ENCODE measurements around the gene C1QL1. TPM values are rescaled to one million over a fixed set of nuclear protein-coding genes. Genes with fewer than 3 reads are reported as not detected.

The C1QL1 gene
- total RNA-seq, 1 experiment from 2014 or later: 1.3 TPM

GRCh38 chr17:44913676-44914075, 54.4 kb downstream of the C1QL1 start:
- TF ChIP-seq EZH2 (IDR thresholded peaks at IDR 0.05; ENCODE audit: low read depth) (no peak), CTCF (conservative IDR thresholded peaks at IDR 0.05) (no peak)
- Histone ChIP-seq H3K9me2 (ENCODE audit: insufficient read depth) (no peaks in the 10 kb centered on the region), H3K27me3 (ENCODE audit: insufficient read depth, low read depth) (no peaks in the 10 kb centered on the region), H3K4me3 (no peak overlapping the region), H3K27ac (no peak overlapping the region), H3K79me2 (ENCODE audit: low read depth) (no peaks in the 10 kb centered on the region), H3K9me3 (ENCODE audit: insufficient read depth, low read depth) (no peaks in the 10 kb centered on the region), H3K4me1 (replicated peaks; ENCODE audit: insufficient read depth) (peaks cover 17% of the 10 kb centered on the region), H2AFZ (no peak overlapping the region), H3K36me3 (ENCODE audit: low read depth) (no peaks in the 10 kb centered on the region), H4K20me1 (ENCODE audit: insufficient read depth) (no peaks in the 10 kb centered on the region), H3K4me2 (no peak overlapping the region), H3F3A (ENCODE audit: insufficient read depth, low read depth) (peaks cover 8% of the 10 kb centered on the region; the same call in 1 of the 2 replicates)
- no peak for DNase-seq
- no TSS peak for BruUV-seq (replicated peaks)
- intact Hi-C loops (cut with micrococcal nuclease; ENCODE audit: unreplicated experiment): no loop called here
- ChIA-PET CTCF (no interaction called here), POLR2A (ENCODE audit: unreplicated experiment) (no interaction called here)

GRCh38 chr17:44912763-44913544, 55.1 kb downstream of the C1QL1 start:
- Histone ChIP-seq H3K9me2 (ENCODE audit: insufficient read depth) (no peaks in the 10 kb centered on the region), H3F3A (ENCODE audit: insufficient read depth, low read depth) (peaks cover 8% of the 10 kb centered on the region; the same call in 1 of the 2 replicates), H3K36me3 (ENCODE audit: low read depth) (no peaks in the 10 kb centered on the region), H3K79me2 (ENCODE audit: low read depth) (no peaks in the 10 kb centered on the region), H2AFZ (no peak overlapping the region), H4K20me1 (ENCODE audit: insufficient read depth) (no peaks in the 10 kb centered on the region), H3K27ac (no peak overlapping the region), H3K4me1 (replicated peaks; ENCODE audit: insufficient read depth) (peaks cover 17% of the 10 kb centered on the region), H3K27me3 (ENCODE audit: insufficient read depth, low read depth) (no peaks in the 10 kb centered on the region), H3K4me3 (no peak overlapping the region), H3K4me2 (no peak overlapping the region), H3K9me3 (ENCODE audit: insufficient read depth, low read depth) (no peaks in the 10 kb centered on the region)
- ChIA-PET POLR2A (ENCODE audit: unreplicated experiment) (no interaction called here), CTCF (no interaction called here)
- intact Hi-C loops (cut with micrococcal nuclease; ENCODE audit: unreplicated experiment): no loop called here
- no TSS peak for BruUV-seq (replicated peaks)
- no peak for DNase-seq
- TF ChIP-seq EZH2 (IDR thresholded peaks at IDR 0.05; ENCODE audit: low read depth) (no peak), CTCF (conservative IDR thresholded peaks at IDR 0.05) (no peak)

DNA sequence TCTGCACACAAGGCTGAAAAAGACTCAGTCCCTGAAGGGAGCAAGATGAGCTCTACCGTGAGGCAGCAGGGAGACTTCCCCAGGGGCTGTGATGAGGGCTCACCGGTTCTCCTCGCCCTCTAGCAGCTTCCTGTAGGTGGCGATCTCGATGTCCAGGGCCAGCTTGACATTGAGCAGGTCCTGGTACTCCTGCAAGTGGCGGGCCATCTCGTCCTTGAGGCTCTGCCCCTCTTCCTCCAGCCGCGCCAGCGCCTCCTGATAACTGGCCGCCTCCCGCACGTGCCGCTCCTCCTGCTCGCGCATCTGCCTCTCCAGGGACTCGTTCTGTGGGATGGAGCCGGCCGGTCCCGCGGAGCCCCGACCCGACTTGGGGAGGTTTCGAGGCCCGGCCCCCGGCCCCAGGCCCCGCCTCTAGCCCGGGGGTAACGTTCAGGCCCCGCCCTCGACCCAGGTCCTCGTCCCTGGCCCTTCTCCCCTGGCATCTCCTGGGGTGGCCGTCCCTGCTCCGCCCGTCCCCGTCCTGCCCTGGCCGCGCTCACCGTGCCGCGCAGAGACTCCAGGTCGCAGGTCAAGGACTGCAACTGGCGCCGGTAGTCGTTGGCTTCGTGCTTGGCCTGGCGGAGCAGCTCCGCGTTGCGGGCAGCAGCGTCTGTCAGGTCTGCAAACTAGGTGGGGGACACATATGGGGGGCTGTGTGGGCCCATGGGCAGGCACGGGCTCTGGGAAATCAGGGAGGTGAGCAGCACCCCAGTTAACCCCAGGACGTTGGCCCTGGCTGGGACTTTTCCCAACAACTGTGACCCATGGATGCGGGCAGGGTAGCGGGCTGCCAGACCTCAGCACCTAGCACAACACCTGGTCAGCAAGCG, 56.7 kb downstream of the C1QL1 start:
- H3K27me3 ChIP-seq (ENCODE audit: insufficient read depth, low read depth): no peaks in the 10 kb centered on the region
- H3F3A ChIP-seq (ENCODE audit: insufficient read depth, low read depth): peaks cover 8% of the 10 kb centered on the region; the same call in 1 of the 2 replicates
- H3K9me3 ChIP-seq (ENCODE audit: insufficient read depth, low read depth): no peaks in the 10 kb centered on the region
- H3K4me2 ChIP-seq: no peak overlapping the region
- ChIA-PET CTCF (interaction anchor here (0.9 kb wide), 1 partner anchor 107 kb away, joined by 4 read pairs; no protein-coding TSS in a partner anchor), POLR2A (ENCODE audit: unreplicated experiment) (no interaction called here)
- intact Hi-C loops (cut with micrococcal nuclease; ENCODE audit: unreplicated experiment): no loop called here
- H3K4me1 ChIP-seq (replicated peaks; ENCODE audit: insufficient read depth): peaks cover 22% of the 10 kb centered on the region
- BruUV-seq (replicated peaks): no TSS peak
- H3K4me3 ChIP-seq: no peak overlapping the region
- TF ChIP-seq CTCF (conservative IDR thresholded peaks at IDR 0.05) (peak; percentile 45), EZH2 (IDR thresholded peaks at IDR 0.05; ENCODE audit: low read depth) (no peak)
- peak in 1 of 2 experiments; percentile 32 for DNase-seq
- H3K36me3 ChIP-seq (ENCODE audit: low read depth): no peaks in the 10 kb centered on the region
- no peak overlapping the region for H2AFZ ChIP-seq
- no peaks in the 10 kb centered on the region for H3K79me2 ChIP-seq (ENCODE audit: low read depth)
- H3K9me2 ChIP-seq (ENCODE audit: insufficient read depth): no peaks in the 10 kb centered on the region
- H4K20me1 ChIP-seq (ENCODE audit: insufficient read depth): no peaks in the 10 kb centered on the region
- H3K27ac ChIP-seq: no peak overlapping the region

Data from PC-9 (cell line).